HFFc6 (cell line): ENCODE results near the gene USP7. TPM values are rescaled to one million over a fixed set of nuclear protein-coding genes. Genes with fewer than 3 reads are reported as not detected.

Experiments
- DNase-seq: peaks from one replicate; pipeline ENCODE4 v3.0.0-alpha.2; 2018
- H3K27ac Mint-ChIP-seq: 2 replicates; pipeline ENCODE4 v1.8.0; 2020; ENCODE audit warnings: mild to moderate bottlenecking, mixed read lengths
- H3K27me3 Mint-ChIP-seq: 2 replicates; pipeline ENCODE4 v1.8.0; 2021; ENCODE audit warnings: mild to moderate bottlenecking, moderate library complexity, mixed read lengths; ENCODE audit not compliant: insufficient read depth
- H3K36me3 Mint-ChIP-seq: 2 replicates; pipeline ENCODE4 v1.8.0; 2021; ENCODE audit warnings: low read depth, mixed read lengths
- H3K4me1 Mint-ChIP-seq: 2 replicates; pipeline ENCODE4 v1.8.0; 2020; ENCODE audit warnings: low read depth, mixed read lengths
- H3K4me3 Mint-ChIP-seq: 2 replicates; pipeline ENCODE4 v1.8.0; 2020; ENCODE audit warnings: mild to moderate bottlenecking, moderate library complexity, mixed read lengths
- H3K9me3 Mint-ChIP-seq: 2 replicates; pipeline ENCODE4 v1.8.0; 2020; ENCODE audit warnings: mild to moderate bottlenecking, mixed read lengths
- CTCF ChIP-seq: fragments of 200-600 bp; sonication (generic); IDR thresholded peaks from 2 replicates; pipeline ENCODE4 v1.5.0; 2021; ENCODE audit warnings: antibody characterized with exemption, mild to moderate bottlenecking
- total RNA-seq, 6 experiments: library from RNA; stranded (reverse); fragmentation: NEBNext Ultra II Directional; extraction: Animal tissue kit (Norgen Biotek cat#: 25700); gene quantifications; 2 replicates in 1 of 6; 3 replicates in 5 of 6; pipeline ENCODE4 v1.2.3, GENCODE V29; 2021

Gene USP7
- total RNA-seq, 6 experiments from 2014 or later, result 80.1 to 93.4 (median 89.5) TPM

- no peaks in the 10 kb centered on the region for H3K36me3 Mint-ChIP-seq
- H3K9me3 Mint-ChIP-seq, result no peaks in the 10 kb centered on the region
Measured at GRCh38 chr16:9007177-9007794, 43.6 kb upstream of the USP7 start.

GRCh38 chr16:9004183-9004582 is 40.5 kb upstream of the USP7 start:
- H3K36me3 Mint-ChIP-seq, result no peaks in the 10 kb centered on the region
- H3K9me3 Mint-ChIP-seq, result no peaks in the 10 kb centered on the region
- no peak overlapping the region for H3K4me3 Mint-ChIP-seq
- no peak for DNase-seq
- H3K4me1 Mint-ChIP-seq, result peaks cover 17% of the 10 kb centered on the region
- no peak overlapping the region for H3K27ac Mint-ChIP-seq
- no peak for TF ChIP-seq CTCF
- H3K27me3 Mint-ChIP-seq, result peaks cover 3% of the 10 kb centered on the region

More at GRCh38 chr16:9007177-9007794, 43.6 kb upstream of the USP7 start:
- DNase-seq, result peak; percentile 16
- no peak for TF ChIP-seq CTCF
- Mint-ChIP-seq H3K27ac (no peak overlapping the region; the same call in 1 of the 2 replicates), H3K4me1 (peaks cover 17% of the 10 kb centered on the region), H3K4me3 (no peak overlapping the region), H3K27me3 (peaks cover 3% of the 10 kb centered on the region)

GRCh38 chr16:9003763-9004162 is 40.1 kb upstream of the USP7 start:
- Mint-ChIP-seq H3K36me3 (no peaks in the 10 kb centered on the region), H3K27me3 (peaks cover 3% of the 10 kb centered on the region), H3K4me1 (peaks cover 13% of the 10 kb centered on the region), H3K27ac (no peak overlapping the region), H3K4me3 (no peak overlapping the region), H3K9me3 (no peaks in the 10 kb centered on the region)
- TF ChIP-seq CTCF, result no peak
- no peak for DNase-seq

- H3K27ac Mint-ChIP-seq, result no peak overlapping the region
Measured at GRCh38 chr16:9003322-9003721, 39.6 kb upstream of the USP7 start.

GRCh38 chr16:9002042-9002441 is 38.3 kb upstream of the USP7 start:
- Mint-ChIP-seq H3K4me3 (no peak overlapping the region), H3K4me1 (peaks cover 1% of the 10 kb centered on the region; the same call in 1 of the 2 replicates), H3K9me3 (no peaks in the 10 kb centered on the region), H3K27me3 (peaks cover 3% of the 10 kb centered on the region), H3K27ac (no peak overlapping the region), H3K36me3 (no peaks in the 10 kb centered on the region)
- TF ChIP-seq CTCF, result no peak
- no peak for DNase-seq

More at GRCh38 chr16:9003322-9003721, 39.6 kb upstream of the USP7 start:
- no peaks in the 10 kb centered on the region for H3K9me3 Mint-ChIP-seq
- H3K27me3 Mint-ChIP-seq, result peaks cover 3% of the 10 kb centered on the region
- H3K4me3 Mint-ChIP-seq, result no peak overlapping the region
- TF ChIP-seq CTCF, result no peak
- H3K4me1 Mint-ChIP-seq, result peaks cover 9% of the 10 kb centered on the region
- no peaks in the 10 kb centered on the region for H3K36me3 Mint-ChIP-seq
- DNase-seq, result no peak
